Measurements from ENCODE around the gene SIRT4. TPM values are rescaled to one million over a fixed set of nuclear protein-coding genes. Genes with fewer than 3 reads are reported as not detected.
A peak's percentile ranks its signal among the peaks of the same experiment; 100 is the strongest.
"Not testable (repeated sequence)": the region's sequence is repeated elsewhere in the genome, so short reads cannot be mapped to it uniquely, and the experiment has no call there.

SIRT4 gene, protein sequence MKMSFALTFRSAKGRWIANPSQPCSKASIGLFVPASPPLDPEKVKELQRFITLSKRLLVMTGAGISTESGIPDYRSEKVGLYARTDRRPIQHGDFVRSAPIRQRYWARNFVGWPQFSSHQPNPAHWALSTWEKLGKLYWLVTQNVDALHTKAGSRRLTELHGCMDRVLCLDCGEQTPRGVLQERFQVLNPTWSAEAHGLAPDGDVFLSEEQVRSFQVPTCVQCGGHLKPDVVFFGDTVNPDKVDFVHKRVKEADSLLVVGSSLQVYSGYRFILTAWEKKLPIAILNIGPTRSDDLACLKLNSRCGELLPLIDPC
- 2.0 and 2.2 TPM in 2 replicates for total RNA-seq

- Mint-ChIP-seq H3K27me3 (ENCODE audit: low read depth) (no peaks in the 10 kb centered on the region), H3K9me3 (no peaks in the 10 kb centered on the region), H3K4me1 (ENCODE audit: low read depth) (peaks cover 7% of the 10 kb centered on the region), H3K4me3 (ENCODE audit: low read depth) (peak within 1 kb of the TSS; percentile 86), H3K27ac (peak within 1 kb of the TSS; percentile 71), H3K36me3 (ENCODE audit: low read depth) (peaks cover 6% of the 10 kb centered on the region)
- intact Hi-C loops (cut with micrococcal nuclease) = loop anchor here (1.0 kb wide), 2 partner anchors 9 to 15 kb away; partner anchors contain the start of gene RNU4-1
- peak; percentile 82 for DNase-seq (ENCODE audit: low spot score)
Measured at GRCh38 chr12:120301962-120302815, at the start of gene SIRT4. SIRT4 (plus strand) TSS chr12:120302321; CDS start chr12:120303562, 1,241 bp downstream.

DNA sequence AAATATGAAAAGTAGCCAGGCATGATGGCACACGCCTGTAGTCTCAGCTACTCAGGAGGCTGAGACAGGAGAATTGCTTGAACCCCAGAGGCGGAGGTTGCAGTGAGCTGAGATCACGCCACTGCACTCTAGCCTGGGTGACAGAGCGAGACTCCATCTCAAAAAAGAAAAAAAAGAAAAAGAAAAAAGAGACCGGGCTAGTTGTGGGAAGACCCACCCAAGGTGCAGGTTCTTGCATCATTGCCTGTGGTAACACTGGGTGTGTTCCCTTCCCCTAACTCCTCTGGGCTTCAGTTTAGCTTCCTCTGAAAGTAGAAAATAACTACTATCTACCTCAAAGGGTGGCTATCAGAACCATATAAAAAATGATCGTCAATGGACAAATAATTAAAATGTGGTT is 48.8 kb upstream of the SIRT4 start:
- DNase-seq (ENCODE audit: low spot score) = peak; percentile 31

DNA sequence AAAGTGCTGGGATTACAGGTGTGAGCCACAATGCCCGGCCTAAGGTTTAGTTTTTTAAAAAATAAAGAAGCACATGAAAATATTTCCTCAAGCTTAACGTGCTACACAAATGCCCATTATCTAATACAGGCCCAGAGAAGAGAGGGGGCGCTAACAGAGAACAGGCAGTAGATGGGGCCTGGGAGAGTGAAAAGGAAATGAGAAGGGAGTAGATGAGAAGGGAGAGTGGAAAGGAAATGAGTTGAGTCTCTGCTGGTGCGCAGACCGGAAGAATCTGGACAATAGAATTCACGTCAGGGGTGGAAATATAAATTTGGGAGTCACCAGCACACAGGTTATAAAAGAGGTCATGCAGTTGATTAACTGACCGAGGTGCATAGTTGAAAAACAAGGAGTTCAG is 47.3 kb upstream of the SIRT4 start:
- no peak for DNase-seq (ENCODE audit: low spot score)
- H3K36me3 Mint-ChIP-seq (ENCODE audit: low read depth) = peaks cover 35% of the 10 kb centered on the region
- no peak overlapping the region for H3K4me3 Mint-ChIP-seq (ENCODE audit: low read depth)
- H3K27me3 Mint-ChIP-seq (ENCODE audit: low read depth) = no peaks in the 10 kb centered on the region
- H3K9me3 Mint-ChIP-seq = no peaks in the 10 kb centered on the region
- H3K4me1 Mint-ChIP-seq (ENCODE audit: low read depth) = peaks cover 63% of the 10 kb centered on the region
- peak overlapping the region; percentile 1 for H3K27ac Mint-ChIP-seq
- intact Hi-C loops (cut with micrococcal nuclease) = loop anchor here (5.0 kb wide), 1 partner anchor 138 kb away; the partner anchor contains the start of gene RAB35

More for the DNA sequence above, 48.8 kb upstream of the SIRT4 start:
- peak overlapping the region; percentile 62 for H3K4me3 Mint-ChIP-seq (ENCODE audit: low read depth)
- H3K27ac Mint-ChIP-seq = peak overlapping the region; percentile 74
- intact Hi-C loops (cut with micrococcal nuclease) = loop anchor here (2.0 to 5.0 kb wide), 2 partner anchors 37 to 136 kb away; partner anchors contain the start of genes RAB35 and RNU4-2
- H3K4me1 Mint-ChIP-seq (ENCODE audit: low read depth) = peaks cover 67% of the 10 kb centered on the region
- peaks cover 41% of the 10 kb centered on the region for H3K36me3 Mint-ChIP-seq (ENCODE audit: low read depth)
- H3K9me3 Mint-ChIP-seq; H3K27me3 Mint-ChIP-seq (ENCODE audit: low read depth): not testable (repeated sequence)

- Mint-ChIP-seq H3K4me3 (ENCODE audit: low read depth) (no peak overlapping the region), H3K27ac (no peak overlapping the region)
Measured at GRCh38 chr12:120257041-120257821, 44.9 kb upstream of the SIRT4 start.

GRCh38 chr12:120258323-120258896 is 43.7 kb upstream of the SIRT4 start:
- Mint-ChIP-seq H3K27me3 (ENCODE audit: low read depth) (no peaks in the 10 kb centered on the region), H3K9me3 (no peaks in the 10 kb centered on the region), H3K27ac (no peak overlapping the region), H3K36me3 (ENCODE audit: low read depth) (peaks cover 34% of the 10 kb centered on the region), H3K4me3 (ENCODE audit: low read depth) (no peak overlapping the region), H3K4me1 (ENCODE audit: low read depth) (peaks cover 58% of the 10 kb centered on the region)
- intact Hi-C loops (cut with micrococcal nuclease) = no loop called here
- no peak for DNase-seq (ENCODE audit: low spot score)

More at GRCh38 chr12:120257041-120257821, 44.9 kb upstream of the SIRT4 start:
- no peaks in the 10 kb centered on the region for H3K27me3 Mint-ChIP-seq (ENCODE audit: low read depth)
- intact Hi-C loops (cut with micrococcal nuclease) = no loop called here
- no peak for DNase-seq (ENCODE audit: low spot score)
- H3K4me1 Mint-ChIP-seq (ENCODE audit: low read depth) = peaks cover 59% of the 10 kb centered on the region
- peaks cover 26% of the 10 kb centered on the region for H3K36me3 Mint-ChIP-seq (ENCODE audit: low read depth)
- no peaks in the 10 kb centered on the region for H3K9me3 Mint-ChIP-seq

GRCh38 chr12:120259418-120260202 is 42.5 kb upstream of the SIRT4 start:
- no peaks in the 10 kb centered on the region for H3K27me3 Mint-ChIP-seq (ENCODE audit: low read depth)
- DNase-seq (ENCODE audit: low spot score) = no peak
- H3K27ac Mint-ChIP-seq = peak overlapping the region; percentile 12
- H3K9me3 Mint-ChIP-seq = no peaks in the 10 kb centered on the region
- intact Hi-C loops (cut with micrococcal nuclease) = no loop called here
- H3K36me3 Mint-ChIP-seq (ENCODE audit: low read depth) = peaks cover 31% of the 10 kb centered on the region
- H3K4me1 Mint-ChIP-seq (ENCODE audit: low read depth) = peaks cover 64% of the 10 kb centered on the region
- H3K4me3 Mint-ChIP-seq (ENCODE audit: low read depth) = no peak overlapping the region

- no peak for DNase-seq (ENCODE audit: low spot score)
- intact Hi-C loops (cut with micrococcal nuclease) = no loop called here
- peaks cover 63% of the 10 kb centered on the region for H3K4me1 Mint-ChIP-seq (ENCODE audit: low read depth)
- H3K27ac Mint-ChIP-seq = no peak overlapping the region
- H3K9me3 Mint-ChIP-seq = no peaks in the 10 kb centered on the region
- no peaks in the 10 kb centered on the region for H3K27me3 Mint-ChIP-seq (ENCODE audit: low read depth)
- no peak overlapping the region for H3K4me3 Mint-ChIP-seq (ENCODE audit: low read depth)
- H3K36me3 Mint-ChIP-seq (ENCODE audit: low read depth) = peaks cover 25% of the 10 kb centered on the region
Measured at GRCh38 chr12:120260607-120261006, 41.5 kb upstream of the SIRT4 start.

DNA sequence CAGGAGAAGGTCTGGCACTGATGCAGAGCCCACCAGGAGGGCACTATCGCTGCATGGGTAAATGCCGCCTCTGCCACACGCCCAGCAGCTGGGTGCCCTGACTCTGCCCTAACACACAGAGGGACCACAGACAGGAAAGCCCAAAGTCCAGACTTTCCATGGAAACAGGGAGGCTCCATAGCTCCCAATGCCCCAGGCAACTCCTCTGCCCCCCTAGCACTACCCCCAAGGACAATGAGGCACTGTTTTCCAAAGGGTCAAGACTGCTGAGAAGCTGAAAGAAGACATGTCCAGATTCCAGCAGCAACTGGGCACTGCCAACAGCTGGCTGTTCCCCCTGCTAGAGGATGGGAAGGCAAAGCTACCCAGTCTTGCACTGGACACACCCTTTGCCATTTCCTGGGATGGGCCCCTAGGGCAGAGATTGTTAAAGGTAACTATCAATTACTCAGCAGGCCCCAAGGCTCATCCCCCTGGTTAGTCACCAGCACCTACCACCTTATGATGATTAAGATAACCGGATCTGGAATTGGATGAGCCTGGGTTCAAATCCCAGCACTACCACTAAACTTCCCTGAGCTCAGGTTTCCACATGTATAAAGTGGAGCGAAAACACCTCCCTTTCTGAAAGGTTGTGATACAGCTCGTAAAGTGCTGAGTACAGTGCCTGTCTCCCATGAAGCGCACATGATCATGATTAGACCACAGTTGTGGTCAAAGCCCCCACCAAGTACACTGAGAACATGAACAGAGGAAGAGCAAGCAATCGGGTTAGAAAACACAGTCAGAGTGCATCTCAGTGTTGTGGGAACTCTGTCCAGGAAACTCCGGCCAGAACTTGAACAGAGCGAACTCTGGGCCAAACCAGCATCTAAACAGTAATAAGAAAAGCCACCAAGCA is 39.9 kb upstream of the SIRT4 start:
- H3K4me3 Mint-ChIP-seq (ENCODE audit: low read depth) = peak overlapping the region; percentile 54
- peak overlapping the region; percentile 27 for H3K27ac Mint-ChIP-seq
- peaks cover 61% of the 10 kb centered on the region for H3K4me1 Mint-ChIP-seq (ENCODE audit: low read depth)
- no peak for DNase-seq (ENCODE audit: low spot score)
- H3K27me3 Mint-ChIP-seq (ENCODE audit: low read depth) = no peaks in the 10 kb centered on the region
- H3K9me3 Mint-ChIP-seq = no peaks in the 10 kb centered on the region
- peaks cover 20% of the 10 kb centered on the region for H3K36me3 Mint-ChIP-seq (ENCODE audit: low read depth)
- intact Hi-C loops (cut with micrococcal nuclease) = loop anchor here (2.0 kb wide), 1 partner anchor 13 kb away; no protein-coding TSS in a partner anchor

GRCh38 chr12:120262852-120263747 is 39.0 kb upstream of the SIRT4 start:
- intact Hi-C loops (cut with micrococcal nuclease) = loop anchor here (2.0 kb wide), 1 partner anchor 14 kb away; no protein-coding TSS in a partner anchor
- peak overlapping the region; percentile 27 for H3K27ac Mint-ChIP-seq
- DNase-seq (ENCODE audit: low spot score) = no peak

GRCh38 chr12:120263748-120264085 is 38.4 kb upstream of the SIRT4 start:
- intact Hi-C loops (cut with micrococcal nuclease) = loop anchor here (1.0 to 2.0 kb wide), 3 partner anchors 11 to 69 kb away; partner anchors contain the start of gene GCN1
- H3K9me3 Mint-ChIP-seq = no peaks in the 10 kb centered on the region
- DNase-seq (ENCODE audit: low spot score) = no peak
- no peaks in the 10 kb centered on the region for H3K27me3 Mint-ChIP-seq (ENCODE audit: low read depth)
- peaks cover 20% of the 10 kb centered on the region for H3K36me3 Mint-ChIP-seq (ENCODE audit: low read depth)
- peaks cover 54% of the 10 kb centered on the region for H3K4me1 Mint-ChIP-seq (ENCODE audit: low read depth)
- H3K27ac Mint-ChIP-seq = no peak overlapping the region
- peak overlapping the region; percentile 85 for H3K4me3 Mint-ChIP-seq (ENCODE audit: low read depth)

More at GRCh38 chr12:120262852-120263747, 39.0 kb upstream of the SIRT4 start:
- Mint-ChIP-seq H3K4me1 (ENCODE audit: low read depth) (peaks cover 57% of the 10 kb centered on the region), H3K9me3 (no peaks in the 10 kb centered on the region), H3K36me3 (ENCODE audit: low read depth) (peaks cover 20% of the 10 kb centered on the region), H3K4me3 (ENCODE audit: low read depth) (peak overlapping the region; percentile 85), H3K27me3 (ENCODE audit: low read depth) (no peaks in the 10 kb centered on the region)

Data from activated T-helper 2 cell treated with anti-CD3 and anti-CD28 coated beads, Interferon-gamma antibody, Interleukin-2, Interleukin-4, amounts not matched to agents 10 μg/mL and 5 μg/mL and 100 μg/mL, durations not matched to agents 14 hours and 24 hours and 36 hours (primary cell).